ENCODE data around the gene EIF2AK3.
A peak's percentile ranks its signal among the peaks of the same experiment; 100 is the strongest.

Gene EIF2AK3

GRCh38 chr2:88596141-88596830 lies 31.0 kb downstream of the EIF2AK3 start:
- TF ChIP-seq POLR2A (IDR thresholded peaks at IDR 0.05; ENCODE audit: low read depth, low read length) = no peak
- DNase-seq (ENCODE audit: insufficient read length, low spot score) = no peak
- no peak for FAIRE-seq

- FAIRE-seq (no peak), DNase-seq (ENCODE audit: insufficient read length, low spot score) (no peak)
- no peak for TF ChIP-seq POLR2A (IDR thresholded peaks at IDR 0.05; ENCODE audit: low read depth, low read length)
Measured at GRCh38 chr2:88591698-88592097, 35.6 kb downstream of the EIF2AK3 start.

GRCh38 chr2:88590998-88591613 lies 36.2 kb downstream of the EIF2AK3 start:
- no peak for TF ChIP-seq POLR2A (IDR thresholded peaks at IDR 0.05; ENCODE audit: low read depth, low read length)
- FAIRE-seq (peak; percentile 89), DNase-seq (ENCODE audit: insufficient read length, low spot score) (no peak)

GRCh38 chr2:88585969-88586368 lies 41.3 kb downstream of the EIF2AK3 start:
- FAIRE-seq (no peak), DNase-seq (ENCODE audit: insufficient read length, low spot score) (no peak)
- TF ChIP-seq POLR2A (IDR thresholded peaks at IDR 0.05; ENCODE audit: low read depth, low read length) = no peak

- TF ChIP-seq POLR2A (IDR thresholded peaks at IDR 0.05; ENCODE audit: low read depth, low read length) = no peak
- DNase-seq (ENCODE audit: insufficient read length, low spot score) (no peak), FAIRE-seq (no peak)
Measured at GRCh38 chr2:88582030-88582429, 45.2 kb downstream of the EIF2AK3 start.

- TF ChIP-seq POLR2A (IDR thresholded peaks at IDR 0.05; ENCODE audit: low read depth, low read length) = no peak
- no peak for DNase-seq (ENCODE audit: insufficient read length, low spot score)
- no peak for FAIRE-seq
Measured at GRCh38 chr2:88580088-88580487, 47.2 kb downstream of the EIF2AK3 start.

- FAIRE-seq (no peak), DNase-seq (ENCODE audit: insufficient read length, low spot score) (no peak)
- TF ChIP-seq POLR2A (IDR thresholded peaks at IDR 0.05; ENCODE audit: low read depth, low read length) = no peak
Measured at GRCh38 chr2:88575630-88576029, 51.6 kb downstream of the EIF2AK3 start.

- FAIRE-seq (no peak), DNase-seq (ENCODE audit: insufficient read length, low spot score) (no peak)
- no peak for TF ChIP-seq POLR2A (IDR thresholded peaks at IDR 0.05; ENCODE audit: low read depth, low read length)
Measured at GRCh38 chr2:88575051-88575450, 52.2 kb downstream of the EIF2AK3 start.

GRCh38 chr2:88574445-88574844 lies 52.8 kb downstream of the EIF2AK3 start:
- DNase-seq (ENCODE audit: insufficient read length, low spot score) (no peak), FAIRE-seq (no peak)
- TF ChIP-seq POLR2A (IDR thresholded peaks at IDR 0.05; ENCODE audit: low read depth, low read length) = no peak

GRCh38 chr2:88568179-88568578 lies 59.1 kb downstream of the EIF2AK3 start:
- FAIRE-seq = no peak
- TF ChIP-seq POLR2A (IDR thresholded peaks at IDR 0.05; ENCODE audit: low read depth, low read length) = no peak
- DNase-seq (ENCODE audit: insufficient read length, low spot score) = no peak

- TF ChIP-seq POLR2A (IDR thresholded peaks at IDR 0.05; ENCODE audit: low read depth, low read length) = no peak
- no peak for DNase-seq (ENCODE audit: insufficient read length, low spot score)
- no peak for FAIRE-seq
Measured at GRCh38 chr2:88564402-88564801, 62.9 kb downstream of the EIF2AK3 start.

GRCh38 chr2:88563129-88563528 lies 64.1 kb downstream of the EIF2AK3 start:
- no peak for TF ChIP-seq POLR2A (IDR thresholded peaks at IDR 0.05; ENCODE audit: low read depth, low read length)
- FAIRE-seq (no peak), DNase-seq (ENCODE audit: insufficient read length, low spot score) (no peak)

- FAIRE-seq (no peak), DNase-seq (ENCODE audit: insufficient read length, low spot score) (no peak)
- TF ChIP-seq POLR2A (IDR thresholded peaks at IDR 0.05; ENCODE audit: low read depth, low read length) = no peak
Measured at GRCh38 chr2:88561646-88562388, 65.4 kb downstream of the EIF2AK3 start.

- TF ChIP-seq POLR2A (IDR thresholded peaks at IDR 0.05; ENCODE audit: low read depth, low read length) = no peak
- DNase-seq (ENCODE audit: insufficient read length, low spot score) (no peak), FAIRE-seq (no peak)
Measured at GRCh38 chr2:88560619-88561307, 66.5 kb downstream of the EIF2AK3 start.
